Thyroid gland (tissue), 4 donors: ENCODE results near the gene OTUB1.

ENCODE experiments used
- POLR2A ChIP-seq, 2 donors: fragments of 450-650 bp; IDR thresholded peaks; one replicate each; pipeline ENCODE4 v1.6.1; 2017; ENCODE audit warnings: antibody characterized with exemption in 2 of 2, mild to moderate bottlenecking in 2 of 2, moderate library complexity in 1 of 2
- TF ChIP-seq, protein P1 (sequence below), 6 experiments: fragments of 200-600 bp in 3 of 6; fragments of 450-650 bp in 3 of 6; sonication (generic) in 3 of 6; IDR thresholded peaks; one replicate each; pipeline ENCODE4 v1.5.1; 2016 to 2019; ENCODE audit warnings: antibody characterized with exemption in 6 of 6, mild to moderate bottlenecking in 2 of 6, inconsistent platforms in 1 of 6, moderate library complexity in 1 of 6

DNA sequence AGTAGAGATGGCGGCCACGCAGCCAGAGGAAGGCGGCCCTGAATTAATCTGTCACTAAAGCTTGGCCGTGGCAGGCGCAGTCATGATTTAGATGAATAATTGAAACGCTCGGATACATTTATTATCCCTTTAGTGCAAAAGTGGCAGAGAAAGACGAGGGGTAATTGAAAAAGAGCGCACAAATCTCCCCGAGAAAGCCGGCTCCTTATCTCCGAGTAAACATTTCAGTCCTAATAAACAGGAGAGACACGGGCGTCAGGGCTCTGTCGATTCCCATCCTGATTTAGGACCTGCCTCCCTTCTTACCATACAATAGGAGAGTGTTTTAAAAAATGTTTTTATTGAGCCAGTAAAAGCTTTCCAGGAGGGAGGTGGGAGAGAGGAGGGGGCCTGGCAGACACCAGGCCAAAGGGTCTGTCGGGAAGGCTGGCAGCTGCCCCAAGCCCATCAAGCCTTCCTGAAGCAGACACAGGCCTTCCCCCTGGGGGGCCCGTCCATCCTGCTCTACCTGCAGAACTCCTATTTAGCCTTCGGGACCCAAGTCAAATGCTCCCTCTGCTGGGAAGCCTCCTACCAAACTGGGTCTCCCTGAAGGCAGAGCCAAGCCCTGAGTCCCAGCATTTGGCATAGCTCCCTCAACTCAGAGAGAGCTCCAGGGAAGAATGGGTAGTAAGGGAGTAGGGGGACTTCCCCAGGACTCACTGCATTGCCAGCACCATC lies 22.8 kb downstream of the OTUB1 start:
- TF ChIP-seq, protein P1, sequence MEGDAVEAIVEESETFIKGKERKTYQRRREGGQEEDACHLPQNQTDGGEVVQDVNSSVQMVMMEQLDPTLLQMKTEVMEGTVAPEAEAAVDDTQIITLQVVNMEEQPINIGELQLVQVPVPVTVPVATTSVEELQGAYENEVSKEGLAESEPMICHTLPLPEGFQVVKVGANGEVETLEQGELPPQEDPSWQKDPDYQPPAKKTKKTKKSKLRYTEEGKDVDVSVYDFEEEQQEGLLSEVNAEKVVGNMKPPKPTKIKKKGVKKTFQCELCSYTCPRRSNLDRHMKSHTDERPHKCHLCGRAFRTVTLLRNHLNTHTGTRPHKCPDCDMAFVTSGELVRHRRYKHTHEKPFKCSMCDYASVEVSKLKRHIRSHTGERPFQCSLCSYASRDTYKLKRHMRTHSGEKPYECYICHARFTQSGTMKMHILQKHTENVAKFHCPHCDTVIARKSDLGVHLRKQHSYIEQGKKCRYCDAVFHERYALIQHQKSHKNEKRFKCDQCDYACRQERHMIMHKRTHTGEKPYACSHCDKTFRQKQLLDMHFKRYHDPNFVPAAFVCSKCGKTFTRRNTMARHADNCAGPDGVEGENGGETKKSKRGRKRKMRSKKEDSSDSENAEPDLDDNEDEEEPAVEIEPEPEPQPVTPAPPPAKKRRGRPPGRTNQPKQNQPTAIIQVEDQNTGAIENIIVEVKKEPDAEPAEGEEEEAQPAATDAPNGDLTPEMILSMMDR (IDR thresholded peaks at IDR 0.05) = no peak
- TF ChIP-seq POLR2A (IDR thresholded peaks at IDR 0.05) = no peak
